ENCODE measurements around the gene B3GALNT2. TPM values are rescaled to one million over a fixed set of nuclear protein-coding genes. Genes with fewer than 3 reads are reported as not detected.
"Not testable (repeated sequence)": the region's sequence is repeated elsewhere in the genome, so short reads cannot be mapped to it uniquely, and the experiment has no call there.

Gene B3GALNT2
- polyA plus RNA-seq, 3 donors, result 8.9 to 11.8 (median 10.4) TPM

DNA sequence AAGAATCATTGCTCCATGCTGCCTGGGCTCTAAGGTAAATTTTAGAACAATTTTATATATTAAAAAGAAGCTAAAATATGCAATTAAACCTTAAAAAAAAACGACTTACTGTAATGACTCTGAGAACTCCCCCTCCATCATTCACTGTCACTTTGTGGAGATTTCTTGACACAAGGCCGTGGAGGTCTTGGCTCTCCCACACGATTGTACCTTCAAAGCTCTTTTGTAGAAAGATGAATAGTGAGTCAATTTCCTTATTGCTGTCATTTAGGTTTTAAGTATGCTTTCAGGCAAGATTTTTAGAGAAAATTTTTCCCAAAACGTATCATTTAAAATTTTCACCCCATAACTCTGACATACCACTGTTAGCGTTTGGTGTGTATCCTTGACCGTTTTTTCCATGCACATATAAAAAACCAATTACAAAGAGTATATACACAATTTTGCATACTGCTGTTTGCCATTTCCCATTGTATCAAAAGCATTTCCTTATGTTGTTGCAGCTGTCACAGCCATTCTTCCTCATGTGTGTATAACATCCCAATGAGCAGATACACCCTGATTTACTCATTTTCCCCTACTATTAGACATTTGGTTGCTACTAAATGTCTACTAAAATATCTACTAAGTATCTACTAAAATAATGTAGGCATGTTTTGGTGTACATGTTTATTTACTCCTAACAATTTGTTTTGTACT is 33.4 kb downstream of the B3GALNT2 start:
- H4K20me1 ChIP-seq (ENCODE audit: insufficient read depth, low read length), result no peaks in the 10 kb centered on the region
- no peak overlapping the region for H3K4me2 ChIP-seq (replicated peaks; ENCODE audit: extremely low read depth, low read length, poor library complexity, severe bottlenecking)
- TF ChIP-seq, protein P1, sequence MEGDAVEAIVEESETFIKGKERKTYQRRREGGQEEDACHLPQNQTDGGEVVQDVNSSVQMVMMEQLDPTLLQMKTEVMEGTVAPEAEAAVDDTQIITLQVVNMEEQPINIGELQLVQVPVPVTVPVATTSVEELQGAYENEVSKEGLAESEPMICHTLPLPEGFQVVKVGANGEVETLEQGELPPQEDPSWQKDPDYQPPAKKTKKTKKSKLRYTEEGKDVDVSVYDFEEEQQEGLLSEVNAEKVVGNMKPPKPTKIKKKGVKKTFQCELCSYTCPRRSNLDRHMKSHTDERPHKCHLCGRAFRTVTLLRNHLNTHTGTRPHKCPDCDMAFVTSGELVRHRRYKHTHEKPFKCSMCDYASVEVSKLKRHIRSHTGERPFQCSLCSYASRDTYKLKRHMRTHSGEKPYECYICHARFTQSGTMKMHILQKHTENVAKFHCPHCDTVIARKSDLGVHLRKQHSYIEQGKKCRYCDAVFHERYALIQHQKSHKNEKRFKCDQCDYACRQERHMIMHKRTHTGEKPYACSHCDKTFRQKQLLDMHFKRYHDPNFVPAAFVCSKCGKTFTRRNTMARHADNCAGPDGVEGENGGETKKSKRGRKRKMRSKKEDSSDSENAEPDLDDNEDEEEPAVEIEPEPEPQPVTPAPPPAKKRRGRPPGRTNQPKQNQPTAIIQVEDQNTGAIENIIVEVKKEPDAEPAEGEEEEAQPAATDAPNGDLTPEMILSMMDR (IDR thresholded peaks at IDR 0.05), result no peak
- intact Hi-C loops (cut with micrococcal nuclease), result no loop called here
- H3K27me3 ChIP-seq (ENCODE audit: control insufficient read depth in 2 of 2, insufficient read depth in 2 of 2, low read length in 2 of 2), result no peaks in the 10 kb centered on the region
- no peaks in the 10 kb centered on the region for H3K4me1 ChIP-seq (ENCODE audit: control insufficient read depth in 1 of 2, insufficient read depth in 2 of 2, low read length in 2 of 2)
- no peak overlapping the region for H3K27ac ChIP-seq (ENCODE audit: low read depth in 1 of 2, low read length in 2 of 2)
- Mint-ChIP-seq H3K4me1 (no peaks in the 10 kb centered on the region), H3K36me3 (peaks cover 29 to 46% of the 10 kb centered on the region in 2 donors), H3K27me3 (ENCODE audit: low read depth in 3 of 3) (no peaks in the 10 kb centered on the region), H3K4me3 (no peak overlapping the region), H3K9me3 (no peaks in the 10 kb centered on the region), H3K27ac (no peak overlapping the region)
- H3K9me3 ChIP-seq (replicated peaks in 1 of 2; ENCODE audit: control insufficient read depth in 1 of 2, insufficient read depth in 1 of 2, low read length in 2 of 2), result no peaks in the 10 kb centered on the region
- no peak for DNase-seq
- H2AFZ ChIP-seq (ENCODE audit: insufficient read depth, low read depth, low read length, poor library complexity, severe bottlenecking), result no peak overlapping the region
- peaks cover under 1 to 68% of the 10 kb centered on the region in 2 donors for H3K36me3 ChIP-seq (replicated peaks in 1 of 2; ENCODE audit: control insufficient read depth in 1 of 2, insufficient read depth in 2 of 2, low read length in 2 of 2)
- H3K79me2 ChIP-seq (ENCODE audit: insufficient read depth, low read length), result no peaks in the 10 kb centered on the region
- no peak overlapping the region for H3K4me3 ChIP-seq (replicated peaks in 1 of 3; ENCODE audit: low read depth in 2 of 3, low read length in 3 of 3)
- no CpG with 5 or more reads among the region's 6 CpGs for WGBS (ENCODE audit: insufficient coverage)
- H3K9ac ChIP-seq (ENCODE audit: insufficient read depth, low read length, poor library complexity, severe bottlenecking), result no peak overlapping the region

DNA sequence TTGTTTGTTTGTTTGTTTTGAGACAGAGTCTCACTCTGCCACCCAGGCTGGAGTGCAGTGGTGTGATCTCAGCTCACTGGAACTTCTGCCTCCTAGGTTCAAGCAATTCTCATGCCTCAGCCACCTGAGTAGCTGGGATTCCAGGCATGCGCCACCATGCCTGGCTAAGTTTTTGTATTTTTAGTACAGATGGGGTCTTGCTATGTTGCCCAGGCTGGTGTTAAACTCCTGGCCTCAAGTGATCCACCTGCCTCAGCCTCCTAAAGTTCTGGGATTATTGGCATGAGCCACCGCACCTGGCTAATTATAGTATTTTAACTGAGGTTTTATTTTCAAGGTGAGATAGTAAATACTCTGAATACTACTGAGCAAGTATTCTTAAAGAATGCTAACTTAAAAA is 34.4 kb downstream of the B3GALNT2 start:
- H3K4me3 Mint-ChIP-seq; H3K4me3 ChIP-seq (replicated peaks in 1 of 3; ENCODE audit: low read depth in 2 of 3, low read length in 3 of 3); H3K4me2 ChIP-seq (replicated peaks; ENCODE audit: extremely low read depth, low read length, poor library complexity, severe bottlenecking); H3K27me3 ChIP-seq (ENCODE audit: control insufficient read depth in 2 of 2, insufficient read depth in 2 of 2, low read length in 2 of 2); H3K27me3 Mint-ChIP-seq (ENCODE audit: low read depth in 3 of 3); DNase-seq; H2AFZ ChIP-seq (ENCODE audit: insufficient read depth, low read depth, low read length, poor library complexity, severe bottlenecking); H3K27ac ChIP-seq (ENCODE audit: low read depth in 1 of 2, low read length in 2 of 2); H3K27ac Mint-ChIP-seq; H3K9me3 Mint-ChIP-seq; H3K9me3 ChIP-seq (replicated peaks in 1 of 2; ENCODE audit: control insufficient read depth in 1 of 2, insufficient read depth in 1 of 2, low read length in 2 of 2); H4K20me1 ChIP-seq (ENCODE audit: insufficient read depth, low read length); H3K79me2 ChIP-seq (ENCODE audit: insufficient read depth, low read length); H3K4me1 Mint-ChIP-seq; intact Hi-C loops (cut with micrococcal nuclease); H3K4me1 ChIP-seq (ENCODE audit: control insufficient read depth in 1 of 2, insufficient read depth in 2 of 2, low read length in 2 of 2); H3K9ac ChIP-seq (ENCODE audit: insufficient read depth, low read length, poor library complexity, severe bottlenecking): not testable (repeated sequence)
- no CpG with 5 or more reads among the region's 2 CpGs for WGBS (ENCODE audit: insufficient coverage)
- peaks cover 3 to 71% of the 10 kb centered on the region in 2 donors for H3K36me3 ChIP-seq (replicated peaks in 1 of 2; ENCODE audit: control insufficient read depth in 1 of 2, insufficient read depth in 2 of 2, low read length in 2 of 2)
- peaks cover 29 to 49% of the 10 kb centered on the region in 2 donors for H3K36me3 Mint-ChIP-seq

Data from CD14-positive monocyte (primary cell).